CD8-positive, alpha-beta memory T cell (primary cell): ENCODE measurements around the gene AFAP1. TPM values are rescaled to one million over a fixed set of nuclear protein-coding genes. Genes with fewer than 3 reads are reported as not detected.

Experiments used
- CTCF ChIA-PET: fragments of 350-600 bp; sonication (Branson Sonifier 250); formaldehyde crosslinking; loops from one replicate; lab custom pipeline; 2021; ENCODE audit warnings: antibody characterized with exemption; lab: Charles Lee
- POLR2A ChIA-PET: fragments of 350-600 bp; sonication (Branson Sonifier 250); formaldehyde crosslinking; loops from one replicate; lab custom pipeline; 2021; ENCODE audit warnings: antibody characterized with exemption; lab: Charles Lee
- DNase-seq, 5 donors: peaks; one replicate each; pipeline versions ENCODE4 v3.0.0 to v3.0.0-alpha.2; 2020 to 2022; ENCODE audit warnings: mixed read lengths in 1 of 5
- H3K27ac ChIP-seq: one replicate; pipeline ENCODE4 v1.7.0; 2013; ENCODE audit warnings: low read depth, mild to moderate bottlenecking, low read length, moderate library complexity
- H3K27me3 ChIP-seq: 2 replicates; pipeline ENCODE4 v1.7.0; 2013; ENCODE audit warnings: low read length, mild to moderate bottlenecking; ENCODE audit not compliant: insufficient read depth, poor library complexity, severe bottlenecking
- H3K36me3 ChIP-seq: 2 replicates; pipeline ENCODE4 v1.7.0; 2013; ENCODE audit warnings: mild to moderate bottlenecking, low read length, moderate library complexity; ENCODE audit not compliant: insufficient read depth
- H3K4me1 ChIP-seq: 2 replicates; pipeline ENCODE4 v1.7.0; 2013; ENCODE audit warnings: mild to moderate bottlenecking, low read length, moderate library complexity; ENCODE audit not compliant: insufficient read depth
- H3K4me3 ChIP-seq: 2 replicates; pipeline ENCODE4 v1.7.0; 2013; ENCODE audit warnings: mild to moderate bottlenecking, low read length
- H3K9me3 ChIP-seq: 2 replicates; pipeline ENCODE4 v1.7.0; 2013; ENCODE audit warnings: mild to moderate bottlenecking, low read length
- H3K27ac Mint-ChIP-seq, 8 donors: one replicate each; pipeline ENCODE4 v1.8.0; 2020 to 2021; ENCODE audit warnings: mixed read lengths in 8 of 8, mild to moderate bottlenecking in 6 of 8, inconsistent platforms in 3 of 8, moderate library complexity in 3 of 8
- H3K27me3 Mint-ChIP-seq, 2 donors: one replicate each; pipeline ENCODE4 v1.8.0; 2020 to 2021; ENCODE audit warnings: mixed read lengths in 2 of 2, mild to moderate bottlenecking in 1 of 2, moderate library complexity in 1 of 2
- H3K36me3 Mint-ChIP-seq, 3 donors: one replicate each; pipeline ENCODE4 v1.8.0; 2020 to 2021; ENCODE audit warnings: mixed read lengths in 3 of 3, inconsistent platforms in 1 of 3, mild to moderate bottlenecking in 1 of 3
- H3K4me1 Mint-ChIP-seq, 3 donors: one replicate each; pipeline ENCODE4 v1.8.0; 2020 to 2021; ENCODE audit warnings: mixed read lengths in 3 of 3, inconsistent platforms in 1 of 3, mild to moderate bottlenecking in 1 of 3
- H3K4me3 Mint-ChIP-seq, 7 donors: one replicate each; pipeline ENCODE4 v1.8.0; 2020 to 2021; ENCODE audit warnings: mixed read lengths in 7 of 7, mild to moderate bottlenecking in 6 of 7, moderate library complexity in 4 of 7, inconsistent platforms in 2 of 7
- H3K9me3 Mint-ChIP-seq, 5 donors: one replicate each; pipeline ENCODE4 v1.8.0; 2020 to 2022; ENCODE audit warnings: mixed read lengths in 5 of 5, mild to moderate bottlenecking in 3 of 5, moderate library complexity in 2 of 5, inconsistent platforms in 1 of 5
- polyA plus RNA-seq: library from polyadenylated mRNA; unstranded; fragments of 300-500 nt; fragmentation: Illumina TruSeq; gene quantifications from one replicate; pipeline ENCODE4 v1.2.3, GENCODE V29; 2021
- total RNA-seq, 2 experiments: library from RNA; stranded (reverse); gene quantifications; one replicate each; pipeline ENCODE4 v1.2.3, GENCODE V29; 2021

Gene AFAP1
- total and polyA plus RNA-seq, 3 experiments from 2014 or later: 2.3 to 19.9 (median 18.4) TPM

- H3K27me3 Mint-ChIP-seq: peaks cover 0 to 17% of the 10 kb centered on the region in 2 donors
- H3K9me3 Mint-ChIP-seq: peaks cover 0 to 6% (median 4%) of the 10 kb centered on the region in 5 donors
- H3K36me3 ChIP-seq: no peaks in the 10 kb centered on the region
- H3K4me1 Mint-ChIP-seq: peaks cover 17 to 46% (median 24%) of the 10 kb centered on the region in 3 donors
- H3K4me1 ChIP-seq: peaks cover 7% of the 10 kb centered on the region
- H3K27ac Mint-ChIP-seq: peak overlapping the region in 1 of 8 donors; percentile 32
- H3K27ac ChIP-seq: no peak overlapping the region
- ChIA-PET POLR2A (interaction anchor here (0.5 to 3.0 kb wide), 3 partner anchors 10 to 75 kb away, joined by 3 to 12 read pairs (median 4); partner anchors contain the start of gene AFAP1), CTCF (interaction anchor here (0.8 to 3.0 kb wide), 7 partner anchors 11 to 75 kb away, joined by 3 to 7 read pairs (median 3); partner anchors contain the start of gene AFAP1)
- peaks cover 6 to 16% (median 8%) of the 10 kb centered on the region in 3 donors for H3K36me3 Mint-ChIP-seq
- peak overlapping the region in 1 of 7 donors; percentile 32 for H3K4me3 Mint-ChIP-seq
- H3K4me3 ChIP-seq: no peak overlapping the region
- H3K9me3 ChIP-seq: no peaks in the 10 kb centered on the region
- no peak for DNase-seq
- H3K27me3 ChIP-seq: no peaks in the 10 kb centered on the region
Observed at GRCh38 chr4:7864685-7865084, 75.0 kb downstream of the AFAP1 start.

- DNase-seq: peak in 1 of 5 donors; percentile 32
- Mint-ChIP-seq H3K9me3 (peaks cover 0 to 6% (median 4%) of the 10 kb centered on the region in 5 donors), H3K4me1 (peaks cover 17 to 46% (median 24%) of the 10 kb centered on the region in 3 donors), H3K4me3 (peak overlapping the region in 4 of 7 donors; percentile 7 to 61 (median 39)), H3K27me3 (peaks cover 0 to 17% of the 10 kb centered on the region in 2 donors), H3K27ac (peak overlapping the region in 6 of 8 donors; percentile 32 to 91 (median 79)), H3K36me3 (peaks cover 6 to 14% (median 9%) of the 10 kb centered on the region in 3 donors)
- no peaks in the 10 kb centered on the region for H3K9me3 ChIP-seq
- no peak overlapping the region for H3K4me3 ChIP-seq
- H3K4me1 ChIP-seq: peaks cover 7% of the 10 kb centered on the region
- no peak overlapping the region for H3K27ac ChIP-seq
- no peaks in the 10 kb centered on the region for H3K27me3 ChIP-seq
- no peaks in the 10 kb centered on the region for H3K36me3 ChIP-seq
- POLR2A ChIA-PET: interaction anchor here (0.5 to 3.0 kb wide), 3 partner anchors 9 to 76 kb away, joined by 3 to 12 read pairs (median 4); partner anchors contain the start of gene AFAP1
- CTCF ChIA-PET: interaction anchor here (0.8 to 3.0 kb wide), 8 partner anchors 10 to 76 kb away, joined by 3 to 7 read pairs (median 4); partner anchors contain the start of gene AFAP1
Observed at GRCh38 chr4:7863911-7864681, 75.6 kb downstream of the AFAP1 start.

GRCh38 chr4:7862561-7863192 is 77.0 kb downstream of the AFAP1 start:
- Mint-ChIP-seq H3K27me3 (peaks cover 0 to 14% of the 10 kb centered on the region in 2 donors), H3K36me3 (peaks cover 6 to 14% (median 9%) of the 10 kb centered on the region in 3 donors), H3K27ac (no peak overlapping the region), H3K9me3 (peaks cover 0 to 6% (median 4%) of the 10 kb centered on the region in 5 donors), H3K4me1 (peaks cover 10 to 42% (median 24%) of the 10 kb centered on the region in 3 donors), H3K4me3 (no peak overlapping the region)
- no peak overlapping the region for H3K4me3 ChIP-seq
- H3K9me3 ChIP-seq: no peaks in the 10 kb centered on the region
- H3K36me3 ChIP-seq: no peaks in the 10 kb centered on the region
- POLR2A ChIA-PET: interaction anchor here (3.0 kb wide), 1 partner anchor 8 kb away, joined by 12 read pairs; no protein-coding TSS in a partner anchor
- CTCF ChIA-PET: interaction anchor here (1.9 kb wide), 1 partner anchor 18 kb away, joined by 6 read pairs; no protein-coding TSS in a partner anchor
- DNase-seq: no peak
- peaks cover 11% of the 10 kb centered on the region for H3K4me1 ChIP-seq
- no peak overlapping the region for H3K27ac ChIP-seq
- no peaks in the 10 kb centered on the region for H3K27me3 ChIP-seq

GRCh38 chr4:7861440-7861881 is 78.2 kb downstream of the AFAP1 start:
- ChIA-PET CTCF (no interaction called here), POLR2A (no interaction called here)
- Mint-ChIP-seq H3K4me3 (no peak overlapping the region), H3K4me1 (peaks cover 17 to 44% (median 31%) of the 10 kb centered on the region in 3 donors), H3K36me3 (peaks cover 6 to 14% (median 9%) of the 10 kb centered on the region in 3 donors), H3K27ac (no peak overlapping the region), H3K27me3 (peaks cover 0 to 14% of the 10 kb centered on the region in 2 donors), H3K9me3 (peaks cover 0 to 6% (median 4%) of the 10 kb centered on the region in 5 donors)
- no peak for DNase-seq
- Histone ChIP-seq H3K36me3 (no peaks in the 10 kb centered on the region), H3K27ac (no peak overlapping the region), H3K4me1 (peaks cover 23% of the 10 kb centered on the region), H3K9me3 (no peaks in the 10 kb centered on the region), H3K27me3 (no peaks in the 10 kb centered on the region), H3K4me3 (no peak overlapping the region)

- Histone ChIP-seq H3K27me3 (no peaks in the 10 kb centered on the region), H3K36me3 (no peaks in the 10 kb centered on the region), H3K27ac (no peak overlapping the region), H3K4me1 (peaks cover 27% of the 10 kb centered on the region), H3K4me3 (no peak overlapping the region), H3K9me3 (no peaks in the 10 kb centered on the region)
- H3K36me3 Mint-ChIP-seq: peaks cover 6 to 12% (median 7%) of the 10 kb centered on the region in 3 donors
- ChIA-PET CTCF (no interaction called here), POLR2A (no interaction called here)
- peaks cover 21 to 48% (median 38%) of the 10 kb centered on the region in 3 donors for H3K4me1 Mint-ChIP-seq
- no peak overlapping the region for H3K27ac Mint-ChIP-seq
- no peak for DNase-seq
- no peak overlapping the region for H3K4me3 Mint-ChIP-seq
- H3K9me3 Mint-ChIP-seq: peaks cover 0 to 6% (median 4%) of the 10 kb centered on the region in 5 donors
- peaks cover 0 to 14% of the 10 kb centered on the region in 2 donors for H3K27me3 Mint-ChIP-seq
Observed at GRCh38 chr4:7860600-7861163, 79.0 kb downstream of the AFAP1 start.

- peaks cover 40% of the 10 kb centered on the region for H3K4me1 ChIP-seq
- POLR2A ChIA-PET: no interaction called here
Observed at GRCh38 chr4:7859326-7859725, 80.3 kb downstream of the AFAP1 start.

GRCh38 chr4:7858498-7858897 is 81.2 kb downstream of the AFAP1 start:
- peaks cover 48% of the 10 kb centered on the region for H3K4me1 ChIP-seq
- no peaks in the 10 kb centered on the region for H3K36me3 ChIP-seq
- H3K27ac Mint-ChIP-seq: peak overlapping the region in 2 of 8 donors; percentile 11 to 47
- H3K36me3 Mint-ChIP-seq: peaks cover 0 to 10% (median 4%) of the 10 kb centered on the region in 3 donors
- H3K27me3 ChIP-seq: no peaks in the 10 kb centered on the region
- peaks cover 38 to 55% (median 53%) of the 10 kb centered on the region in 3 donors for H3K4me1 Mint-ChIP-seq
- H3K4me3 ChIP-seq: no peak overlapping the region
- DNase-seq: no peak
- H3K27me3 Mint-ChIP-seq: peaks cover 0 to 5% of the 10 kb centered on the region in 2 donors
- no peaks in the 10 kb centered on the region for H3K9me3 Mint-ChIP-seq
- H3K9me3 ChIP-seq: no peaks in the 10 kb centered on the region
- H3K4me3 Mint-ChIP-seq: no peak overlapping the region
- H3K27ac ChIP-seq: no peak overlapping the region
- ChIA-PET POLR2A (no interaction called here), CTCF (no interaction called here)

More at GRCh38 chr4:7859326-7859725, 80.3 kb downstream of the AFAP1 start:
- no peak for DNase-seq
- H3K36me3 Mint-ChIP-seq: peaks cover 5 to 12% (median 7%) of the 10 kb centered on the region in 3 donors
- H3K4me3 Mint-ChIP-seq: no peak overlapping the region
- H3K27me3 Mint-ChIP-seq: peaks cover 0 to 9% of the 10 kb centered on the region in 2 donors
- no peaks in the 10 kb centered on the region for H3K27me3 ChIP-seq
- H3K9me3 ChIP-seq: no peaks in the 10 kb centered on the region
- peaks cover 34 to 55% (median 51%) of the 10 kb centered on the region in 3 donors for H3K4me1 Mint-ChIP-seq
- no peak overlapping the region for H3K27ac Mint-ChIP-seq
- CTCF ChIA-PET: no interaction called here
- no peak overlapping the region for H3K4me3 ChIP-seq
- peaks cover 0 to 5% (median 4%) of the 10 kb centered on the region in 5 donors for H3K9me3 Mint-ChIP-seq
- no peaks in the 10 kb centered on the region for H3K36me3 ChIP-seq
- no peak overlapping the region for H3K27ac ChIP-seq
